ENCODE measurements around the gene BSX.

GRCh38 chr11:122951211-122951610 is 30.4 kb downstream of the BSX start:
- TF ChIP-seq CTCF (IDR thresholded peaks at IDR 0.05), result no peak
- TF ChIP-seq POLR2AphosphoS5 (IDR thresholded peaks at IDR 0.05), result no peak

Measured in esophagus muscularis mucosa (tissue), 3 donors.